ENCODE data around the gene IQSEC1. TPM values are rescaled to one million over a fixed set of nuclear protein-coding genes. Genes with fewer than 3 reads are reported as not detected.

IQSEC1 gene
- polyA plus RNA-seq, 1 experiment = 3.6 TPM

DNA sequence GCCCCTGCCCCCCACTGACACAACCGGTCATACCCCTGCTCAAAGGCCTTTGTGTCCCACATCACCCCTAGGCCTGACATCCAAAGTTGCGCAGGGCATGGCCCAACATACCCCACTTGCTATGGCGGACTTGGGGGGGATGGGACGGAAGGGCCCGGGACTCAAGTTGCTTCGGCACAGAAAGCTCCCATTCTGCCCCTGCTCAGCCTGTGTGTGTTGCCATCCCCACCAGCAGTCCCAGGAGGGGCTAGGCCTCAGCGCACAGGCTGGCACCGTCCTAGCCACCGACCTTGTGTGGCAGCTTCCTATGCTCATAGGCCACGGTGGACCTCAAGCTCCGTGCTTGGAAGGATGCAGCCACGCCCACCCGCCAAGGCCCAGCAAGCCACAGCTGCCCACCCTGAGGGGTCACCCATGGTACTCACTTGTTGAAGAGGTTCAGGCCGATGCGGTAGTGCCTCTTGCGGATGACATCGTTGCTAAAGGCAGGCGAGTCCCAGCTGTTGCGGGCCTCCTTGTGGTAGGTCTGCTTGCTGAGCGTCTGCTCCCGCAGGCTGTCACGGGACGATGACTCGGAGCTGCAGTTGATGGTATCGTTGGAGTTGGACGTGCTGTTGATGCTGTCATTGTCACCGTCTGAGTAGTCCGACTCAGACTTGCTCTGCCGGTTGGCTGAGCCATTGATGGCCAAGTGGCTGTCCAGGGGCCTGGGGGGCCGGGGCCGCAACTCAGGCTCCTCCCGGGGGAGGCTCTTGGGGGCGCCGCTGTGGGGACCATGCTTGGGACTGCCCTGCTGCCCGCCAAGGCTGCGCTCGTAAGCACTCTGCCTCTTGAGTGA is 138.0 kb downstream of the IQSEC1 start:
- TF ChIP-seq, protein P1, sequence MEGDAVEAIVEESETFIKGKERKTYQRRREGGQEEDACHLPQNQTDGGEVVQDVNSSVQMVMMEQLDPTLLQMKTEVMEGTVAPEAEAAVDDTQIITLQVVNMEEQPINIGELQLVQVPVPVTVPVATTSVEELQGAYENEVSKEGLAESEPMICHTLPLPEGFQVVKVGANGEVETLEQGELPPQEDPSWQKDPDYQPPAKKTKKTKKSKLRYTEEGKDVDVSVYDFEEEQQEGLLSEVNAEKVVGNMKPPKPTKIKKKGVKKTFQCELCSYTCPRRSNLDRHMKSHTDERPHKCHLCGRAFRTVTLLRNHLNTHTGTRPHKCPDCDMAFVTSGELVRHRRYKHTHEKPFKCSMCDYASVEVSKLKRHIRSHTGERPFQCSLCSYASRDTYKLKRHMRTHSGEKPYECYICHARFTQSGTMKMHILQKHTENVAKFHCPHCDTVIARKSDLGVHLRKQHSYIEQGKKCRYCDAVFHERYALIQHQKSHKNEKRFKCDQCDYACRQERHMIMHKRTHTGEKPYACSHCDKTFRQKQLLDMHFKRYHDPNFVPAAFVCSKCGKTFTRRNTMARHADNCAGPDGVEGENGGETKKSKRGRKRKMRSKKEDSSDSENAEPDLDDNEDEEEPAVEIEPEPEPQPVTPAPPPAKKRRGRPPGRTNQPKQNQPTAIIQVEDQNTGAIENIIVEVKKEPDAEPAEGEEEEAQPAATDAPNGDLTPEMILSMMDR (IDR thresholded peaks at IDR 0.05; ENCODE audit: low read depth, low read length) = no peak
- no peak overlapping the region for H3K4me3 ChIP-seq (ENCODE audit: low read depth, low read length)
- ChIA-PET CTCF (interaction anchor here (1.0 kb wide), 1 partner anchor 43 kb away, joined by 3 read pairs; no protein-coding TSS in a partner anchor), POLR2A (no interaction called here)
- DNase-seq (ENCODE audit: low read depth, low spot score) = no peak
- H3K27me3 ChIP-seq (ENCODE audit: control insufficient read depth, insufficient read depth, low read length) = no peaks in the 10 kb centered on the region
- no peak overlapping the region for H3K27ac ChIP-seq (ENCODE audit: low read depth, low read length)
- H3K9me3 ChIP-seq (ENCODE audit: control insufficient read depth, insufficient read depth, low read length) = no peaks in the 10 kb centered on the region; the same call in 1 of the 2 replicates

DNA sequence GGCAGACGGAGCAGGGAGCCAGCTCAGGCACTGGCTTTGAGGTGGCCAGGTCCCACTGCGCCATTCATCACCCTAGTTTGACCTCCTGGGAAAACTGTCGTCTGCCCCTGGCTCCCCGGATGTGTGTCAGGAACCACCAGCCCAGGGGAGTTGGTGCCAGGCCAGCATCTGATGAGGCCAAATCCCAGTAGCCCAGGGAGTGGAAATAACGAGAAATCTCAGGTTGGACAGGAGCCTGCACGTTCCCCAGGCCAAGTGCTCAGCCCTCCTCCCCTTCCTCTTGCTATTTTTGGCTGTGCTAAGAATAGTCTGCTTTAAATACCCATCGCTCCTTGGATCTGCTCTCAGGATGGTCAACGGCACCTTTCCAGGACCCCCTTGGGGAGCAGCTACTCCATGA is 138.8 kb downstream of the IQSEC1 start:
- CTCF ChIA-PET = interaction anchor here (1.0 kb wide), 1 partner anchor 42 kb away, joined by 3 read pairs; no protein-coding TSS in a partner anchor
- Histone ChIP-seq H3K27me3 (ENCODE audit: control insufficient read depth, insufficient read depth, low read length) (no peaks in the 10 kb centered on the region), H3K4me3 (ENCODE audit: low read depth, low read length) (no peak overlapping the region), H3K9me3 (ENCODE audit: control insufficient read depth, insufficient read depth, low read length) (no peaks in the 10 kb centered on the region; the same call in 1 of the 2 replicates), H3K27ac (ENCODE audit: low read depth, low read length) (no peak overlapping the region)
- DNase-seq (ENCODE audit: low read depth, low spot score) = no peak
- POLR2A ChIA-PET = no interaction called here
- TF ChIP-seq, protein P1 (IDR thresholded peaks at IDR 0.05; ENCODE audit: low read depth, low read length) = no peak

DNA sequence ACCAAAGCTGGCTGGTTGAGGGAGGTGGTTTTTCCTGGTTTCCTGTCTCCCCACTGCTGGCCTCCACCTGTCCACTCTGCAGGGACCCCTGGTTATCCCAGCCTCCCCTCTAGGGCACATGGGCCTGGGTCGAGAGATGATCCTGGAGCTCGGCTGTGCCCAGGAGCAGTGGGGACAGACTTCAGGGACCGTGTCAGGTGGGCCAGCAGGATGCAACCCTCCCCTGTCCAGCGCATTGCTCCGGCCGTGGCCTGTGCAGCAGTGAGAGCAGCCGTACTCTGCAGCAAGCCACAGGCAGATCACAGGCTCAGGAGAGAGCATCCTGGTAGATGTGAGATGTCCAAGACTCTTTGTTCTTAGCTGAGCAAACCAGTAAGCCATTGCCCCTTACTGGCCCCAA is 139.3 kb downstream of the IQSEC1 start:
- no peak overlapping the region for H3K4me3 ChIP-seq (ENCODE audit: low read depth, low read length)
- TF ChIP-seq, protein P1 (IDR thresholded peaks at IDR 0.05; ENCODE audit: low read depth, low read length) = no peak
- H3K9me3 ChIP-seq (ENCODE audit: control insufficient read depth, insufficient read depth, low read length) = no peaks in the 10 kb centered on the region; the same call in 1 of the 2 replicates
- H3K27ac ChIP-seq (ENCODE audit: low read depth, low read length) = no peak overlapping the region
- no peak for DNase-seq (ENCODE audit: low read depth, low spot score)
- POLR2A ChIA-PET = no interaction called here
- CTCF ChIA-PET = no interaction called here
- no peaks in the 10 kb centered on the region for H3K27me3 ChIP-seq (ENCODE audit: control insufficient read depth, insufficient read depth, low read length)

DNA sequence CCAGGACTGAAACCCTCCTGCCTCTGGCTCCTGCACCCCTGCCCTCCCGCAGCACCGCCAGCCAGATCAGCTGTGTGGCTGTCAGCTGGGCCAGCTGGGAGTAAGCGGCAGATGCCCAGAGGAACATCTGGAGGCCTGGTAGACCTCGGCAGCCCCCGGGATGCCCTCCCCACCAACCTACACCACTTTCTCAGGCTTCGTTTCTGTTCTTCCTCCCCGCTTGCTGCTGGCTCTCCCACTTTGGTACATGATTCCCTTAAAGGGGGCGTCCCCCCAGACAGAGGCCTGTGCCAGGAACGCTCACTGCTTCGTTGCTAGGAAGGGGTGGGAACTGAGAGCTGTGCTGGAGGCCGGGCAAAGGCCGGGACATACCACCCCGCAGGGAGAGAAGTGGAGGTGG is 140.5 kb downstream of the IQSEC1 start:
- Histone ChIP-seq H3K27ac (ENCODE audit: low read depth, low read length) (no peak overlapping the region), H3K4me3 (ENCODE audit: low read depth, low read length) (no peak overlapping the region), H3K9me3 (ENCODE audit: control insufficient read depth, insufficient read depth, low read length) (no peaks in the 10 kb centered on the region; the same call in 1 of the 2 replicates), H3K27me3 (ENCODE audit: control insufficient read depth, insufficient read depth, low read length) (no peaks in the 10 kb centered on the region)
- TF ChIP-seq, protein P1 (IDR thresholded peaks at IDR 0.05; ENCODE audit: low read depth, low read length) = no peak
- no peak for DNase-seq (ENCODE audit: low read depth, low spot score)
- CTCF ChIA-PET = no interaction called here
- POLR2A ChIA-PET = no interaction called here

DNA sequence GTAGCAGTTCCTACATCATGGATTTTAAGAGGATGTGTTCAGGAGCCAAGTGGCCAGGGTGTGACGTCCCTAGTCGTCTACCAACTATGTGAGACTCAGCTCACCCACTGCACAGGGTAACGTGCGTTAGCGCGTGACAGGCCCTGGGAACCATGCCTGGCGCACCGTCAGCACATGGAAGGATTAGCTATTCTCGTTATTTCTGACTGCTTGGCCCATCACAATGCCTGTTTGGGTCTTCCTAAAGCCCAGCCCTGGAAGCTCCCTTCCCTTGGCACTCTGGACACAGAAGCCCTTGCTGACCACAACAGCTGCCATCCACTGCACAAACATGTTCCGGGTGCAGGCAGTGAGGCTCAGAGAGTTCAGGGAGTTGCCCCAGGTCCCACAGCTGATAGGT is 140.9 kb downstream of the IQSEC1 start:
- POLR2A ChIA-PET = no interaction called here
- DNase-seq (ENCODE audit: low read depth, low spot score) = no peak

More for the DNA sequence above, 140.9 kb downstream of the IQSEC1 start:
- TF ChIP-seq, protein P1 (IDR thresholded peaks at IDR 0.05; ENCODE audit: low read depth, low read length) = no peak
- H3K27ac ChIP-seq (ENCODE audit: low read depth, low read length) = no peak overlapping the region
- H3K27me3 ChIP-seq (ENCODE audit: control insufficient read depth, insufficient read depth, low read length) = no peaks in the 10 kb centered on the region
- CTCF ChIA-PET = no interaction called here
- H3K9me3 ChIP-seq (ENCODE audit: control insufficient read depth, insufficient read depth, low read length) = no peaks in the 10 kb centered on the region; the same call in 1 of the 2 replicates
- H3K4me3 ChIP-seq (ENCODE audit: low read depth, low read length) = no peak overlapping the region

Data from AG04450 (cell line).